GM23338 (cell line): ENCODE measurements around the gene PARP12. TPM values are rescaled to one million over a fixed set of nuclear protein-coding genes. Genes with fewer than 3 reads are reported as not detected.

Experiments used
- ATAC-seq: fragments of 200-7000 bp; cut with Tn5 transposase; 3 replicates; pipeline ENCODE4 v1.9.1; 2020
- DNase-seq: peaks from one replicate; pipeline ENCODE4 v3.0.0-alpha.2; 2015; ENCODE audit warnings: low spot score
- H2AFZ ChIP-seq: fragments of 200-600 bp; sonication (generic); 2 replicates; pipeline ENCODE4 v1.8.0; 2016; ENCODE audit warnings: antibody characterized with exemption, mild to moderate bottlenecking, moderate library complexity
- H3F3A ChIP-seq: fragments of 200-600 bp; sonication (generic); replicated peaks from 2 replicates; pipeline ENCODE4 v1.8.0; 2017; ENCODE audit warnings: antibody characterized with exemption, mixed run types, low read depth
- H3K27ac ChIP-seq: fragments of 200-600 bp; sonication (generic); 2 replicates; pipeline ENCODE4 v1.6.1; 2016; ENCODE audit warnings: low read depth
- H3K27me3 ChIP-seq: fragments of 200-600 bp; sonication (generic); 2 replicates; pipeline ENCODE4 v1.8.0; 2016; ENCODE audit warnings: mild to moderate bottlenecking, mixed run types, moderate library complexity; ENCODE audit not compliant: insufficient read depth
- H3K36me3 ChIP-seq: fragments of 200-600 bp; sonication (generic); 2 replicates; pipeline ENCODE4 v1.8.0; 2016; ENCODE audit warnings: mild to moderate bottlenecking; ENCODE audit not compliant: insufficient read depth
- H3K4me1 ChIP-seq: fragments of 200-600 bp; sonication (generic); 2 replicates; pipeline ENCODE4 v1.8.0; 2016; ENCODE audit warnings: mild to moderate bottlenecking, moderate library complexity; ENCODE audit not compliant: insufficient read depth
- H3K4me2 ChIP-seq: fragments of 200-600 bp; sonication (generic); 2 replicates; pipeline ENCODE4 v1.7.1; 2017; ENCODE audit warnings: mixed run types
- H3K4me3 ChIP-seq: fragments of 200-600 bp; sonication (generic); 2 replicates; pipeline ENCODE4 v1.6.1; 2016; ENCODE audit warnings: mixed run types
- H3K79me2 ChIP-seq: fragments of 200-600 bp; sonication (generic); replicated peaks from 2 replicates; pipeline ENCODE4 v1.8.0; 2017; ENCODE audit warnings: mild to moderate bottlenecking; ENCODE audit not compliant: insufficient read depth
- H3K9me2 ChIP-seq: fragments of 200-600 bp; sonication (generic); 2 replicates; pipeline ENCODE4 v1.8.0; 2017; ENCODE audit not compliant: insufficient read depth
- H4K20me1 ChIP-seq: fragments of 200-600 bp; sonication (generic); replicated peaks from 2 replicates; pipeline ENCODE4 v1.8.0; 2017; ENCODE audit warnings: mild to moderate bottlenecking; ENCODE audit not compliant: insufficient read depth
- H3K27ac Mint-ChIP-seq: 2 replicates; pipeline ENCODE4 v1.8.0; 2020; ENCODE audit warnings: inconsistent platforms, mild to moderate bottlenecking, moderate library complexity, mixed read lengths
- H3K27me3 Mint-ChIP-seq: 3 replicates; pipeline ENCODE4 v1.8.0; 2022; ENCODE audit warnings: low read depth, mild to moderate bottlenecking, moderate library complexity, mixed read lengths, inconsistent platforms; ENCODE audit not compliant: insufficient read depth, poor library complexity
- H3K36me3 Mint-ChIP-seq: 3 replicates; pipeline ENCODE4 v1.8.0; 2021; ENCODE audit warnings: low read depth, mild to moderate bottlenecking, inconsistent platforms, moderate library complexity, mixed read lengths
- H3K4me1 Mint-ChIP-seq: 3 replicates; pipeline ENCODE4 v1.8.0; 2020; ENCODE audit warnings: mild to moderate bottlenecking, inconsistent platforms, mixed read lengths
- H3K4me3 Mint-ChIP-seq: 3 replicates; pipeline ENCODE4 v1.8.0; 2021; ENCODE audit warnings: moderate library complexity, mild to moderate bottlenecking, inconsistent platforms, mixed read lengths
- H3K9me3 Mint-ChIP-seq: 3 replicates; pipeline ENCODE4 v1.8.0; 2020; ENCODE audit warnings: moderate library complexity, mild to moderate bottlenecking, inconsistent platforms, mixed read lengths
- CREB1 ChIP-seq: fragments of 250-450 bp; sonication (Bioruptor Pico); IDR thresholded peaks from 2 replicates; pipeline ENCODE4 v1.5.0; 2020; ENCODE audit warnings: low read depth, mild to moderate bottlenecking, moderate library complexity
- CTCF ChIP-seq, 2 experiments: fragments of 200-600 bp in 1 of 2; sonication (generic) in 1 of 2; conservative IDR thresholded peaks; 2 replicates each; pipeline versions ENCODE4 v1.5.1 to v1.6.1; 2016 to 2017; ENCODE audit warnings: antibody characterized with exemption in 2 of 2, low read depth in 2 of 2, mild to moderate bottlenecking in 2 of 2, moderate library complexity in 1 of 2
- ETS1 ChIP-seq: IDR thresholded peaks from 2 replicates; pipeline ENCODE4 v1.6.1; 2016; ENCODE audit warnings: antibody characterized with exemption
- EZH2 ChIP-seq: fragments of 200-600 bp; sonication (generic); IDR thresholded peaks from one replicate; pipeline ENCODE4 v1.8.0; 2017; ENCODE audit warnings: antibody characterized with exemption, mild to moderate bottlenecking, low read depth; ENCODE audit not compliant: unreplicated experiment
- EZH2phosphoT487 ChIP-seq: fragments of 200-600 bp; sonication (generic); IDR thresholded peaks from one replicate; pipeline ENCODE4 v1.8.1; 2018; ENCODE audit warnings: antibody characterized with exemption; ENCODE audit not compliant: unreplicated experiment
- JUNB ChIP-seq: IDR thresholded peaks from one replicate; pipeline ENCODE4 v1.6.1; 2016; ENCODE audit warnings: antibody characterized with exemption; ENCODE audit not compliant: unreplicated experiment
- NANOG ChIP-seq: IDR thresholded peaks from 2 replicates; pipeline ENCODE4 v1.6.1; 2016; ENCODE audit warnings: antibody characterized with exemption, borderline replicate concordance
- POLR2AphosphoS5 ChIP-seq: IDR thresholded peaks from 2 replicates; pipeline ENCODE4 v1.6.1; 2016; ENCODE audit warnings: antibody characterized with exemption, low read depth
- REST ChIP-seq: IDR thresholded peaks from one replicate; pipeline ENCODE4 v1.6.1; 2018; ENCODE audit warnings: antibody characterized with exemption; ENCODE audit not compliant: unreplicated experiment
- ZNF114 ChIP-seq: fragments of 250-450 bp; sonication (Bioruptor Pico); IDR thresholded peaks from 2 replicates; pipeline ENCODE4 v1.5.0; 2020; ENCODE audit warnings: mild to moderate bottlenecking, moderate library complexity
- ZNF331 ChIP-seq: fragments of 250-450 bp; sonication (Bioruptor Pico); IDR thresholded peaks from 2 replicates; pipeline ENCODE4 v1.5.0; 2020; ENCODE audit warnings: low read depth, mild to moderate bottlenecking, moderate library complexity
- polyA plus RNA-seq: library from polyadenylated mRNA; unstranded; fragments of >200 nt; fragmentation: Nextera tagmentation; extraction: Ambion mirVana; gene quantifications from 2 replicates; pipeline ENCODE4 v1.2.1, GENCODE V29; 2016
- total RNA-seq: library from RNA; depleted of rRNA; stranded (reverse); fragments of >200 nt; shearing (Covaris generic); gene quantifications from 2 replicates; pipeline ENCODE4 v1.2.3, GENCODE V29; 2014

PARP12 gene
- total and polyA plus RNA-seq, 2 experiments from 2014 or later: 2.7 to 10.3 TPM

- no peak for TF ChIP-seq REST
- TF ChIP-seq EZH2phosphoT487: no peak
- TF ChIP-seq JUNB: no peak
- TF ChIP-seq NANOG: no peak
- TF ChIP-seq CTCF (conservative IDR thresholded peaks at IDR 0.05; ENCODE audit: low read depth in 2 of 2): no peak
- no peak for TF ChIP-seq ZNF331
- TF ChIP-seq POLR2AphosphoS5: no peak
- no peak for TF ChIP-seq EZH2
Measured at GRCh38 chr7:140049339-140050024, 13.3 kb downstream of the PARP12 start (continued).

- TF ChIP-seq JUNB (no peak), POLR2AphosphoS5 (no peak), CREB1 (CRISPR knock-in tag) (no peak), ZNF331 (no peak), EZH2phosphoT487 (no peak), ZNF114 (no peak), CTCF (conservative IDR thresholded peaks at IDR 0.05; ENCODE audit: low read depth in 2 of 2) (no peak), NANOG (no peak), ETS1 (no peak), REST (no peak)
- DNase-seq (no peak), ATAC-seq (no peak)
- Histone ChIP-seq H4K20me1 (no peaks in the 10 kb centered on the region), H3K4me3 (no peak overlapping the region), H3K4me2 (no peak overlapping the region), H2AFZ (no peak overlapping the region), H3K27ac (no peak overlapping the region), H3K79me2 (no peaks in the 10 kb centered on the region), H3K9me2 (no peaks in the 10 kb centered on the region), H3K27me3 (no peaks in the 10 kb centered on the region), H3K4me1 (no peaks in the 10 kb centered on the region), H3F3A (no peaks in the 10 kb centered on the region), H3K36me3 (no peaks in the 10 kb centered on the region; the same call in 1 of the 2 replicates)
- H3K27ac Mint-ChIP-seq: no peak overlapping the region
- H3K9me3 Mint-ChIP-seq: no peaks in the 10 kb centered on the region
- H3K36me3 Mint-ChIP-seq: no peaks in the 10 kb centered on the region
- H3K27me3 Mint-ChIP-seq: peaks cover 2% of the 10 kb centered on the region
- no peaks in the 10 kb centered on the region for H3K4me1 Mint-ChIP-seq
- H3K4me3 Mint-ChIP-seq: no peak overlapping the region
Measured at GRCh38 chr7:140048989-140049338, 13.8 kb downstream of the PARP12 start.
